Activated CD8-positive, alpha-beta memory T cell treated with anti-CD3 and anti-CD28 coated beads, Interleukin-2, amount 10 ng/mL, durations not matched to agents 7 days and 5 days (primary cell): ENCODE measurements around the gene PFN3. TPM values are rescaled to one million over a fixed set of nuclear protein-coding genes. Genes with fewer than 3 reads are reported as not detected.

Experiments
- ATAC-seq: fragments of 150-1000 bp; cut with Tn5 transposase; one replicate; pipeline ENCODE4 v1.10.0; 2021; ENCODE audit warnings: moderate library complexity
- CTCF ChIA-PET: fragments of 350-600 bp; sonication (Branson Sonifier 250); formaldehyde crosslinking; loops from one replicate; lab custom pipeline; 2021; ENCODE audit warnings: antibody characterized with exemption; lab: Charles Lee
- DNase-seq: peaks from one replicate; pipeline ENCODE4 v3.0.0-alpha.2; 2020
- H3K27ac Mint-ChIP-seq: one replicate; pipeline ENCODE4 v1.8.0; 2021; ENCODE audit warnings: mild to moderate bottlenecking, mixed read lengths
- H3K27me3 Mint-ChIP-seq: one replicate; pipeline ENCODE4 v1.8.0; 2021; ENCODE audit warnings: mixed read lengths
- H3K36me3 Mint-ChIP-seq: one replicate; pipeline ENCODE4 v1.8.0; 2021; ENCODE audit warnings: mild to moderate bottlenecking, mixed read lengths
- H3K4me1 Mint-ChIP-seq: one replicate; pipeline ENCODE4 v1.8.0; 2021; ENCODE audit warnings: mixed read lengths
- H3K4me3 Mint-ChIP-seq: one replicate; pipeline ENCODE4 v1.8.0; 2021; ENCODE audit warnings: mild to moderate bottlenecking, moderate library complexity, mixed read lengths
- H3K9me3 Mint-ChIP-seq: one replicate; pipeline ENCODE4 v1.8.0; 2022; ENCODE audit warnings: low read depth, mixed read lengths
- total RNA-seq, 2 experiments: library from RNA; stranded (reverse); gene quantifications; one replicate each; pipeline ENCODE4 v1.2.3, GENCODE V29; 2021

PFN3 gene
- total RNA-seq, 2 experiments from 2014 or later = not detected

DNA sequence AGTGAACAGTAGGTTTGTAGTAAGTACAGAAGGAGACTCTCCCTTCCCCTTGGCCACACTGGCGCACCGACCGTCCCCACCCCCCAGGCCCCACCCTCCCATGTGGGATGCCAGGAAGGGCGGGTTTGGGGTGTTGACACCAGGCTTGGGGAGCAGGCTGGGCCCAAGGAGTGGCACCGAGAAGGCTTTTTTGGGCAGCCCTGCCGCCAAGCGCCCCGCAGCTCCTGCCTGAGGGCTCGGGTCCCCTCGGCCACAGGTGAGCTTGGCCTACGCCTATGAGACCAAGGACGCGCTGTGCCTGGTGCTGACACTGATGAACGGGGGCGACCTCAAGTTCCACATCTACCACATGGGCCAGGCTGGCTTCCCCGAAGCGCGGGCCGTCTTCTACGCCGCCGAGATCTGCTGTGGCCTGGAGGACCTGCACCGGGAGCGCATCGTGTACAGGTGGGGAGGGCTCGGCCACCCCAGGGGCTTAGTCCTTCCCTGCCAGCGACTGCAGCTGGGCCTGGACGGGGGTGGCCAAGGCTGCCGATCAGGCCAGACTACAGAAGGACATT is 33.3 kb upstream of the PFN3 start:
- no peak for DNase-seq
- peaks cover 59% of the 10 kb centered on the region for H3K36me3 Mint-ChIP-seq
- no peaks in the 10 kb centered on the region for H3K27me3 Mint-ChIP-seq
- H3K27ac Mint-ChIP-seq = no peak overlapping the region
- ATAC-seq = no peak
- CTCF ChIA-PET = interaction anchor here (1.6 to 16.5 kb wide), 6 partner anchors 13 to 44 kb away, joined by 4 to 269 read pairs (median 80); partner anchors contain the start of genes PFN3 and PRR7
- H3K9me3 Mint-ChIP-seq = no peaks in the 10 kb centered on the region
- H3K4me1 Mint-ChIP-seq = peaks cover 66% of the 10 kb centered on the region
- no peak overlapping the region for H3K4me3 Mint-ChIP-seq

DNA sequence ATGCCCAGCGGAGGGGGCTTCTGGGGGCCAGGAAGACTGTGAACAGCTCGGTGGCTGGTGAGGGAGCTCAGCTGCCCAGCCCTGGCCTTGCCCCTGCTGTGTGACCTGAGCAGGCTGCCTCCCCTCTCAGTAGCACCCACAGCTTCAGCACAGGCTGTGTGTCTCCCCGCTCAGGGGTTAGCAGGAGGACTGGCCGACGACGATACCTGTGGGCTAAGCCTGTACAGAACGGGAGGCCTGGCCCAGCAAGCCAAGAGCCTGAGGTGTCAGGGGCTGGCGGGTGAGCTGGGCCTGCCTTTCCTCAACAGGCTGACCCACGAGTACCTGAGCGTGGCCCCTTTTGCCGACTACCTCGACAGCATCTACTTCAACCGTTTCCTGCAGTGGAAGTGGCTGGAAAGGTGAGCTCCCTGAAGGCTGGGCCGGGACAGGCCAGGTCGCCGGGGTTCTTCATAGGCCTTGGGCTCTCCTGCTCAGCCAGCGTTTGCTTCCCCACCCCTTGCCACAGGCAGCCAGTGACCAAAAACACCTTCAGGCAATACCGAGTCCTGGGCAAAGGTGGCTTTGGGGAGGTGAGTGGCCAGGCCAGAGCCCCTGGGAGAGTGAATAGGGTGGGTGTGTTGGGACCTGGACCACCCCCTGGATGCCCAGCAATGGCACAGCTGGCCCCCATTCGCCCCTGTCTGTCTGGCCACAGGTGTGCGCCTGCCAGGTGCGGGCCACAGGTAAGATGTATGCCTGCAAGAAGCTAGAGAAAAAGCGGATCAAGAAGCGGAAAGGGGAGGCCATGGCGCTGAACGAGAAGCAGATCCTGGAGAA is 32.6 kb upstream of the PFN3 start:
- DNase-seq (no peak), ATAC-seq (no peak)
- Mint-ChIP-seq H3K27me3 (no peaks in the 10 kb centered on the region), H3K9me3 (no peaks in the 10 kb centered on the region), H3K36me3 (peaks cover 57% of the 10 kb centered on the region), H3K4me3 (no peak overlapping the region), H3K27ac (peak overlapping the region; percentile 94), H3K4me1 (peaks cover 67% of the 10 kb centered on the region)
- CTCF ChIA-PET = interaction anchor here (1.6 to 16.5 kb wide), 8 partner anchors 14 to 123 kb away, joined by 4 to 269 read pairs (median 26); partner anchors contain the start of genes F12, PFN3 and PRR7

DNA sequence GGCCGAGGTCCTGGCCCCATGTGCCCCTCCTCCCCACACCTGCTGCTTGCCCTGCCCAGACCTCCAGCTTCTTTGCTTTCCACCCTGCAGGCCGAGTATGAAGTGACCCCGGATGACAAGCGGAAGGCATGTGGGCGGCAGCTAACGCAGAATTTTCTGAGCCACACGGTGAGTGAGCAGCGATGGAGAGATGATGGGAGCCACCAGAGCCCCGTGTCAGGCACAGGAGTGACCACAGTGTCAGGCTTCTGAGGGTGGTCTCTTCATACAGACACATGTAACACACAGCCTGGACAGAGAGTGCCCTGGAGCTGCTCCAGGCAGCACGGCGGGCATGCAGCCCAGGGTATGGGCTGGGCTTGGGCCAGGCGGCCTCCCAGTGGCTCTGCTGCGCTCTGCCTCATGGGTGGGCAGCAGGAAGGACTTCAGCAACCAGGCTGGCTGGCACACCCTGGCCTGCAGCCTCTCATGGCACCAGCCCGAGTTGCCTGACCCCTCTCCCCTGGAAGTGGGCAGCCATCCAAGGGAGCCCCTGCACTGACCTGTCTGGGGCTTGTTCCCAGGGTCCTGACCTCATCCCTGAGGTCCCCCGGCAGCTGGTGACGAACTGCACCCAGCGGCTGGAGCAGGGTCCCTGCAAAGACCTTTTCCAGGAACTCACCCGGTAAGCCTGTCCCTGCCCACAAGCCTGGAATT is 31.8 kb upstream of the PFN3 start:
- ATAC-seq = no peak
- peak overlapping the region; percentile 89 for H3K4me3 Mint-ChIP-seq
- H3K9me3 Mint-ChIP-seq = no peaks in the 10 kb centered on the region
- H3K27me3 Mint-ChIP-seq = no peaks in the 10 kb centered on the region
- H3K36me3 Mint-ChIP-seq = peaks cover 57% of the 10 kb centered on the region
- no peak for DNase-seq
- CTCF ChIA-PET = interaction anchor here (0.8 to 16.5 kb wide), 16 partner anchors 9 to 122 kb away, joined by 3 to 269 read pairs (median 6); partner anchors contain the start of genes F12, MXD3, PFN3 and PRR7
- H3K27ac Mint-ChIP-seq = peak overlapping the region; percentile 94
- peaks cover 73% of the 10 kb centered on the region for H3K4me1 Mint-ChIP-seq

DNA sequence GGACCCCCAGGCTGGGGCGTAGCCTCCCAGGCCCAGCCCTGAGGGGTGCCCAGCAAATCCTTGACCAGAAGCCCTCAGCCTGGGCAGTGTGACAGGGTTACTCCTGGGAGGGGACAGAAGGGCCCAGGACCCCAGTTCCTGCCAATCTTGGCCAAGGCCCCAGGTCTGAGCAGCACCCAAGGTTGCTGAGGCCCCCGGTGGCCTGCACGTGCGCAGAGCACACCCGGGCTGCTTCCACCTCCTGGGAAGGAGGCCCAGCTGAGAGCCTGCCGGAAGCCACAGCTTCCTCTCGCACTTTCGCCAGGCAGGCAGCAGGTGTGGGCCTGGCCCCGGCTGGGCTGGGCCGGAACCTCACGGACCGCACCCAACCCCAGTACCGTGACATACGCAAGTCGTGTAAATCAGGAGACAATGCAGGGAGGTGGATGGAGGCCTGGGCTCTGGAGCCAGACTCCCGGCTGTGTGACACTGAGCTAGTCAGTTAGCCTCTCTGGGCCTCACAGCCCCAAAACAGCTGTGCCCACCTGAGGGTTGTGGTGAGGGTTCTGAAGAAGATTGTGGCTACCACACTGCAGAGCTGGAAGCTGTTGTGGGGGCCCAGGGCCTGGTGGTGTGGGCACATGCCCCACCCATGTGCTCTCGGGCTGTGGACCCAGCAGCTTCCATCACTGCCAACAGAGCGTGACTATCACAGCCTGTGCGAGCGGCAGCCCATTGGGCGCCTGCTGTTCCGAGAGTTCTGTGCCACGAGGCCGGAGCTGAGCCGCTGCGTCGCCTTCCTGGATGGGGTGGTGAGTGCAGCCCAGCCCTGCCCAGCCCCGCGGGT is 31.1 kb upstream of the PFN3 start:
- H3K27ac Mint-ChIP-seq = peak overlapping the region; percentile 94
- H3K36me3 Mint-ChIP-seq = peaks cover 51% of the 10 kb centered on the region
- CTCF ChIA-PET = interaction anchor here (0.8 to 16.5 kb wide), 18 partner anchors 9 to 317 kb away, joined by 3 to 269 read pairs (median 4); partner anchors contain the start of genes F12, MXD3, PFN3 and PRR7
- ATAC-seq (peak; percentile 60), DNase-seq (peak; percentile 93)
- H3K9me3 Mint-ChIP-seq = no peaks in the 10 kb centered on the region
- peak overlapping the region; percentile 89 for H3K4me3 Mint-ChIP-seq
- H3K4me1 Mint-ChIP-seq = peaks cover 73% of the 10 kb centered on the region
- no peaks in the 10 kb centered on the region for H3K27me3 Mint-ChIP-seq

DNA sequence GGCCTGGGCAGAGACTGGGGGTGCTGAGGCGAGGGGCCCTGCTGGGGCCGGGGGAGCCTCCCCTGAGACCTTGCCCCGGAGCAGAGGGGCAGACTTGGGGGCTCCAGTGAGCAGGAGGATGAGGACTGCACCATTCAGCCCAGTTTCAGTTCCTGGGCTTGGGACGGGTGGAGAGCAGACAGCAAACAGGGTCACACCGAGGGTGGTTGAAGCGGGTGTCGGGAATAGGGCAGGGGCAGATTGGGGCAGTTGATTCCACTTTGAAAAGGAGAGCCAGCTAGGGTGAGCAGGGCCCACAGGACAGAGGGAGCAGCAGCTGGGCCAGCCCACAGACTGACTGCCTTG is 30.5 kb upstream of the PFN3 start:
- H3K9me3 Mint-ChIP-seq = no peaks in the 10 kb centered on the region
- peaks cover 51% of the 10 kb centered on the region for H3K36me3 Mint-ChIP-seq
- DNase-seq = no peak
- no peaks in the 10 kb centered on the region for H3K27me3 Mint-ChIP-seq
- no peak for ATAC-seq
- H3K27ac Mint-ChIP-seq = peak overlapping the region; percentile 94
- CTCF ChIA-PET = interaction anchor here (0.9 to 16.5 kb wide), 10 partner anchors 16 to 317 kb away, joined by 3 to 269 read pairs (median 12); partner anchors contain the start of genes F12, PFN3 and PRR7
- peaks cover 73% of the 10 kb centered on the region for H3K4me1 Mint-ChIP-seq
- H3K4me3 Mint-ChIP-seq = peak overlapping the region; percentile 89

DNA sequence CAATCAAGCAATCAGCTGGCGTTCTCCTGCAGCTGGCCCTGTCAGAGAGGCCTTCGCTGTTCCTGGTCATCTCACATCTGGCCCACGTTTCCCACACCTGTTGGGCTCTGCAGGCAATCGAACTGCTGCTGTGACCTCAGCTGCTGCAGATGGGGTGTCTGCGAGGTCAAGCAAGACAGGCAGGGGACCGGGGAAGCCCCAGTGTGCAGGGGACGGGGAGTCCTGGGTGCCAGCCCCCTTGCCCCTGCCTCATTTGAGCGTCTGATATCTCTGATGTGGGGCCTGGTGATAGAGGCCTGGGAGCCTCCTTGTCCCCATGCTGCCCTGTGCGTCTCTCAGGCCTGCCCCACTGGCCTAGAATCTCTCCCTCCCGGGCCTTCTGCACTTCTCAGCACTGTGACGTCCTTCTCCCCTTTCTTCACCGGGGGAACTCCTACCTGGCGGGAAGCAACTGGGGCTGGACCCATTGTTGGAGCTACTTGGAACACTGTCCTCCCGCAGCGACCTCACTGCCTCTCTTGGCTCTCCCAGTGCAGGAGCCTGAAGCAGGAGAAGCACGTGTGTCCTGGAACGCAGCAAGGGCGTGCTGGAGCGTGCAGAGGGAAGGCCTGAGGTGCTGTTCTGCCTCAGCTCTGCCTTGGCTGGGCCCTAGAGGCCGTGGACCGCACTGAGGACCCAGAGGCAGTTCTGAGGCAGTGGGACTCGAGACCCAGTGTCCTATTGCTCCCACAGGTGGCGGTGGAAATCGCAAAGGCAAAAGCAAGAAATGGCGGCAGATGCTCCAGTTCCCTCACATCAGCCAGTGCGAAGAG is 29.9 kb upstream of the PFN3 start:
- CTCF ChIA-PET = interaction anchor here (0.9 to 16.5 kb wide), 7 partner anchors 7 to 59 kb away, joined by 3 to 269 read pairs (median 39); partner anchors contain the start of genes PFN3 and PRR7
- Mint-ChIP-seq H3K27ac (peak overlapping the region; percentile 94), H3K27me3 (no peaks in the 10 kb centered on the region), H3K4me3 (peak overlapping the region; percentile 89), H3K36me3 (peaks cover 47% of the 10 kb centered on the region), H3K4me1 (peaks cover 75% of the 10 kb centered on the region), H3K9me3 (no peaks in the 10 kb centered on the region)
- ATAC-seq = no peak
- no peak for DNase-seq

DNA sequence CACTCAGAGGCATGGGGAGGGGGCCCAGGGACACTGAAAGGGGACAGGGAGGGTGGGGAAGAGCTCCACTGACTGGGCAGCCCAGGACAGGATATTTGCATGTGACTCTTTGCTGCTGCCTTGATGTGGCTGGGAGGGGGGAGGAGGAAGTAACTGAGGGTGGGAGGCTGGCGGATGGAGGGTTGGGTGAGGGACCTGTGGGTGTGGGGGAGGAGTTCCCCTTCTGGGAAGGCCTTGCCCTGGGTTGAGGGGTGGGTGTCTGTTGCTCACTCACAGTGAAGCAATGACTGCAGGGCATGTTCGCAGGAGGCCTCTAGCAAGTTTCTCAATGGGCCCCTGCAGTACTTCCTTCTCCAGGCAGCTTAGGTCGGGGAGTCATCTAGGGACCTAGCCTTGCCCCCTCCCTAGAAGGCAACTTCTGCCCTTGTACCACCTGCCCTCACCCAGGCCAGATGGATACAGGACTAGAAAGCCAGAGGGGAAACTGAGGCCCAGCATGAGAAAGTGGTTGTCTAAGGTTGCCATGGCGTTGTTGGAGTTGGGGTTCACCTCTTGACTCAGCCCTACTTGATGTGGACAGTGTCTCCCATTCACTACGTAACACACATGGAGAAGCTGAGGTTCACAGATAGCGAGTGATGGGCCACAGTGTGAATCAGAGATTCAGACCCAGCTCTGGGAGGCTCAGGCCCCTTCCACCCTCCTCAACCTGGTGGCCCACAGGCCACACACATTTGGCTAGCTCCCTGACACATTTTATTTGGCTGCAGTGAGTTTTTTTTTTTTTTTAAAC is 29.0 kb upstream of the PFN3 start:
- H3K27me3 Mint-ChIP-seq = no peaks in the 10 kb centered on the region
- peak overlapping the region; percentile 89 for H3K4me3 Mint-ChIP-seq
- H3K9me3 Mint-ChIP-seq = no peaks in the 10 kb centered on the region
- peaks cover 41% of the 10 kb centered on the region for H3K36me3 Mint-ChIP-seq
- DNase-seq (peak; percentile 90), ATAC-seq (no peak)
- H3K27ac Mint-ChIP-seq = peak overlapping the region; percentile 94
- CTCF ChIA-PET = interaction anchor here (0.7 to 16.5 kb wide), 10 partner anchors 8 to 120 kb away, joined by 3 to 269 read pairs (median 8); partner anchors contain the start of genes F12, PFN3 and PRR7
- H3K4me1 Mint-ChIP-seq = peaks cover 76% of the 10 kb centered on the region

DNA sequence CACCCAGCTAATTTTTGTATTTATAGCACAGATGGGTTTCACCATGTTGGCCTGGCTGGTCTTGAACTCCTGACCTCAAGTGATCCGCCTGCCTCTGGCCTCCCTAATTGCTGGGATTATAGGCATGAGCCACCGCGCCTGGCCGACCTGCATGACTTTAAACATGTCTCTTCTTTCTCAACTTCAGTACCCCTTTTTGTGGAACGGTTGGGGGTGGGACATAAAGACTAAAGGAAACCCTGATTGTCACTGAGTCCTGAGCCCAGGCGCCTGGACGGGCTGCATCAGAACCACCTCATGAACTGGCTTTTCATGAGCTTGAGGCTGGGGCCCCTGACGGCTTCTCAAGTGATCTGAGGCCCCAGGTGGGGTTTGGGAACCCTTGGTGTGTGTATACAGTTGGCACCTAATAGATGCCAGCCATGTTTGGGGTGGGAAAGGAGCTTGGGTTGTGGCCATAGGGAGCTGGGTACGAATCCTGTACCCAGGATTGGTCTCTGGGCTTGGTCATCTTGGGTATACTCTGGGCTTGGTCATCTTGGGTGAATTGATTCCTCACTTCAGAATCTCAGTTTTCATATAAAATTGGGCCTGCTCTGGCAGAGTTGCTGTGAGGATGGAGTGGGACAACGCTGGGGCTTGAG is 28.2 kb upstream of the PFN3 start:
- no peak for ATAC-seq
- DNase-seq = no peak
- H3K4me3 Mint-ChIP-seq = peak overlapping the region; percentile 89
- peaks cover 34% of the 10 kb centered on the region for H3K36me3 Mint-ChIP-seq
- H3K27me3 Mint-ChIP-seq = no peaks in the 10 kb centered on the region
- CTCF ChIA-PET = interaction anchor here (0.7 to 16.5 kb wide), 11 partner anchors 9 to 119 kb away, joined by 3 to 269 read pairs (median 9); partner anchors contain the start of genes PFN3 and PRR7
- H3K27ac Mint-ChIP-seq = peak overlapping the region; percentile 94
- no peaks in the 10 kb centered on the region for H3K9me3 Mint-ChIP-seq
- peaks cover 68% of the 10 kb centered on the region for H3K4me1 Mint-ChIP-seq

DNA sequence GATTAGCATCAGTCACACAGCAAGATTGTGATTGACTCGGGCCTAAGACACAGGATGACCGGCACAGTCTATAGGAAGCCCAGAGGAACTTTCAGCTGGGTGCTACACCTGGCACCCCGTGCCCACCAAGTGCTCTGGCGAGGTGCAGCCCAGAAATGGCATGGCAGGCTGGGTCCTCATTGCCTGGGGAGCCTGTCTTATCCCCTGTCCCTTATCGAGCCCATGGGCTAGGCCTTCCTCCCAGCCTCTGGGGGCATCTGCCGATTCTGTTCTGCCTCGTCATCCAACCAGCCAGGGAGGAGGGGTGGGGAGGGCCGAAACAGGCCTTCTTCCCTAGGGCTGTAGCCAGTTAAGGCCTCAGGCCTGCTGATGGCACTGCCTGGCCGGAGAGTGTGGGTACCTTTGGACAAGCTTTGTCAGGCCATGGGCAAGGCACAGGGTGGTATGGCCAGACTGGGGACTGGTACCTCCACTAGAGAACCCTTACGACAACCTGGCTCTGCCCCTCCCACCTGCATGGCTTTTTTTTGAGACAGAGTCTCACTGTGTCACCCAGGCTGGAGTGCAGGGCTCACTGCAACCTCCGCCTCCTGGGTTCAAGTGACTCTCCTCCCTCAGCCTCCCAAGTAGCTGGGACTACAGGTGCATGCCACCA is 27.6 kb upstream of the PFN3 start:
- ATAC-seq (no peak), DNase-seq (peak; percentile 67)
- CTCF ChIA-PET = interaction anchor here (0.8 to 16.5 kb wide), 14 partner anchors 10 to 118 kb away, joined by 3 to 269 read pairs (median 7); partner anchors contain the start of genes F12, PFN3 and PRR7
- Mint-ChIP-seq H3K4me3 (peak overlapping the region; percentile 89), H3K27me3 (no peaks in the 10 kb centered on the region), H3K27ac (peak overlapping the region; percentile 94), H3K4me1 (peaks cover 64% of the 10 kb centered on the region), H3K9me3 (no peaks in the 10 kb centered on the region), H3K36me3 (peaks cover 30% of the 10 kb centered on the region)

DNA sequence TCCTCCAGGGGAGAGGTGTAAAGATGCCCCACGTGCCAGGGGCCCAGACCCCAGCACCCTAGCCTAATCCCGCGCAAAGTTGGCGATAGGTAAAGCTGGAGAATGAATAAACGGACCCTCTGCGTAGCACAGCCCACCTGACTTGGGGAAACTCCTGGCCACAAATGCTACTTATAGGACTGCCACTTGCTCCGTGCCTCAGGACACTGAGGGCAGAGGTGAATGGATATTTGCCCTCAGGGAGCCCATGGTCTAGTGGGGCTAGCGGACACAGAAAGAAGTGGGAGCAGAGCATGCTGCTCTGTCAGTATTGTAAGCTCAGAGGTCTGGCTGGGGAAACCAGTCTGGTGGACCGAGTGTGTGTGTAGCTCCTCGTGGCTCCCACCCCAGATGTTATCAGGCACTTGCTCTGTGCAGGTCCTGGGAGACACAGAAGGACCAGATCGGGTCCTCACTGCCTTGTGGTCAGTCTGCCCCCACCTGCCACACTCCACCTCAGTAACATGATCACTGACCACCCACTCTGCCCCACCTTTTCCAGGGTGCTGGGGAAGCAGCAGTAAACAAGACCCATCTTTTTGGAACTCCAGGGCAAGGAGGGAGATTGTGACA is 26.9 kb upstream of the PFN3 start:
- Mint-ChIP-seq H3K36me3 (peaks cover 26% of the 10 kb centered on the region), H3K27ac (peak overlapping the region; percentile 94), H3K9me3 (no peaks in the 10 kb centered on the region), H3K4me1 (peaks cover 56% of the 10 kb centered on the region), H3K27me3 (no peaks in the 10 kb centered on the region), H3K4me3 (peak overlapping the region; percentile 89)
- ATAC-seq = no peak
- peak; percentile 59 for DNase-seq
- CTCF ChIA-PET = interaction anchor here (0.8 to 16.5 kb wide), 14 partner anchors 12 to 117 kb away, joined by 3 to 269 read pairs (median 7); partner anchors contain the start of genes F12, PFN3 and PRR7
